H1 (cell line): Measurements from ENCODE around the gene ADAMTS6. TPM values are rescaled to one million over a fixed set of nuclear protein-coding genes. Genes with fewer than 3 reads are reported as not detected.

Source experiments
- CTCF ChIA-PET: fragments of 300-600 bp; sonication (Branson Sonifier 250); formaldehyde crosslinking; loops from one replicate; lab custom pipeline; 2021; ENCODE audit not compliant: partially characterized antibody; lab: Charles Lee
- POLR2A ChIA-PET: fragments of 300-600 bp; sonication (Branson Sonifier 250); formaldehyde crosslinking; loops from one replicate; lab custom pipeline; 2021; ENCODE audit warnings: inconsistent platforms; ENCODE audit not compliant: partially characterized antibody; lab: Charles Lee
- DNase-seq, 2 experiments: peaks; one replicate each; pipeline versions ENCODE4 v3.0.0 to v3.0.0-alpha.2; 2010 to 2022; ENCODE audit warnings: low spot score in 2 of 2, low read depth in 1 of 2, mixed read lengths in 1 of 2
- FAIRE-seq: peaks from 2 replicates; lab custom pipeline; 2011; peaks lifted over from hg19 to GRCh38; lab: Jason Lieb, UNC
- H2AFZ ChIP-seq: 2 replicates; pipeline ENCODE4 v1.8.1; 2012; ENCODE audit warnings: low read length, inconsistent platforms
- H2AK5ac ChIP-seq: 2 replicates; pipeline ENCODE4 v1.6.1; 2013; ENCODE audit warnings: low read depth, low read length
- H2BK120ac ChIP-seq: replicated peaks from 2 replicates; pipeline ENCODE3; 2013; ENCODE audit warnings: low read depth, low read length, inconsistent platforms
- H2BK12ac ChIP-seq: 2 replicates; pipeline ENCODE4 v1.6.1; 2013; ENCODE audit warnings: low read depth, low read length
- H2BK15ac ChIP-seq: 2 replicates; pipeline ENCODE4 v1.6.1; 2013; ENCODE audit warnings: low read length
- H2BK20ac ChIP-seq: 2 replicates; pipeline ENCODE4 v1.6.1; 2013; ENCODE audit warnings: low read length
- H2BK5ac ChIP-seq: 2 replicates; pipeline ENCODE4 v1.6.1; 2013; ENCODE audit warnings: low read depth, low read length
- H3K14ac ChIP-seq: 2 replicates; pipeline ENCODE4 v1.6.1; 2013; ENCODE audit warnings: inconsistent platforms; ENCODE audit not compliant: insufficient read length
- H3K18ac ChIP-seq: 2 replicates; pipeline ENCODE4 v1.6.1; 2013; ENCODE audit warnings: low read length; ENCODE audit errors: extremely low read depth
- H3K23ac ChIP-seq: 2 replicates; pipeline ENCODE4 v1.6.1; 2013; ENCODE audit warnings: inconsistent platforms; ENCODE audit not compliant: insufficient read length
- H3K23me2 ChIP-seq: 2 replicates; pipeline ENCODE4 v1.6.1; 2013; ENCODE audit warnings: low read depth, low read length
- H3K27ac ChIP-seq: 2 replicates; pipeline ENCODE4 v1.6.1; 2011; ENCODE audit warnings: low read depth, low read length, inconsistent platforms
- H3K27me3 ChIP-seq, 4 experiments: replicated peaks in 1 of 4; 1 replicate in 1 of 4; 2 replicates in 3 of 4; pipeline versions ENCODE4 v1.6.1 to v1.8.1; 2011 to 2013; ENCODE audit warnings: low read length in 3 of 4, mild to moderate bottlenecking in 3 of 4, inconsistent platforms in 2 of 4, mixed read lengths in 2 of 4, moderate library complexity in 1 of 4; ENCODE audit not compliant: control insufficient read depth in 3 of 4, insufficient read depth in 3 of 4; ENCODE audit errors: extremely low read depth in 1 of 4
- H3K36me3 ChIP-seq, 4 experiments: 2 replicates each; pipeline versions ENCODE4 v1.6.1 to v1.8.1; 2011 to 2013; ENCODE audit warnings: mild to moderate bottlenecking in 4 of 4, low read length in 3 of 4, moderate library complexity in 2 of 4, control low read depth in 1 of 4, inconsistent platforms in 1 of 4; ENCODE audit not compliant: insufficient read depth in 4 of 4, control insufficient read depth in 2 of 4
- H3K4ac ChIP-seq: replicated peaks from 2 replicates; pipeline ENCODE3; 2013; ENCODE audit warnings: low read length, low read depth, mixed read lengths, inconsistent platforms; ENCODE audit not compliant: insufficient read length
- H3K4me1 ChIP-seq, 4 experiments: replicated peaks in 1 of 4; 1 replicate in 1 of 4; 2 replicates in 3 of 4; pipeline versions ENCODE4 v1.6.1 to v1.8.1; 2011 to 2013; ENCODE audit warnings: low read length in 3 of 4, inconsistent platforms in 2 of 4, mixed read lengths in 1 of 4; ENCODE audit not compliant: insufficient read depth in 4 of 4, control insufficient read depth in 3 of 4
- H3K4me2 ChIP-seq, 2 experiments: 2 replicates each; pipeline versions ENCODE4 v1.6.1 to v1.8.1; 2011 to 2013; ENCODE audit warnings: low read depth in 2 of 2, low read length in 2 of 2, control low read depth in 1 of 2, inconsistent platforms in 1 of 2, mild to moderate bottlenecking in 1 of 2; ENCODE audit not compliant: insufficient read depth in 1 of 2
- H3K4me3 ChIP-seq, 4 experiments: fragments of 200-600, 300-600 bp in 1 of 4; sonication (generic), shearing (Covaris generic), sonication (Bioruptor Twin) in 1 of 4; 2 replicates each; pipeline versions ENCODE4 v1.5.1 to v1.8.1; 2011 to 2016; ENCODE audit warnings: low read length in 4 of 4, low read depth in 3 of 4, control low read depth in 2 of 4, inconsistent platforms in 2 of 4, mild to moderate bottlenecking in 2 of 4, mixed read lengths in 1 of 4, moderate library complexity in 1 of 4; ENCODE audit not compliant: insufficient read depth in 2 of 4; ENCODE audit errors: extremely low read depth in 1 of 4
- H3K56ac ChIP-seq: replicated peaks from 2 replicates; pipeline ENCODE3; 2013; ENCODE audit warnings: low read depth, mild to moderate bottlenecking, mixed read lengths, low read length, inconsistent platforms; ENCODE audit not compliant: insufficient read length
- H3K79me1 ChIP-seq: 2 replicates; pipeline ENCODE4 v1.6.1; 2013; ENCODE audit warnings: low read depth, low read length, control low read depth
- H3K79me2 ChIP-seq, 2 experiments: 2 replicates each; pipeline versions ENCODE4 v1.6.1 to v1.8.1; 2012 to 2013; ENCODE audit warnings: low read length in 2 of 2, mild to moderate bottlenecking in 2 of 2, inconsistent platforms in 1 of 2; ENCODE audit not compliant: insufficient read depth in 2 of 2, control insufficient read depth in 1 of 2
- H3K9ac ChIP-seq, 4 experiments: replicated peaks in 1 of 4; 1 replicate in 1 of 4; 2 replicates in 3 of 4; pipeline versions ENCODE4 v1.6.1 to v1.8.1; 2011 to 2013; ENCODE audit warnings: low read depth in 3 of 4, low read length in 3 of 4, control low read depth in 2 of 4, mild to moderate bottlenecking in 2 of 4, moderate library complexity in 2 of 4, inconsistent platforms in 1 of 4; ENCODE audit errors: extremely low read depth in 1 of 4
- H3K9me3 ChIP-seq, 2 experiments: 2 replicates each; pipeline versions ENCODE4 v1.6.1 to v1.8.1; 2012 to 2013; ENCODE audit warnings: mild to moderate bottlenecking in 2 of 2, moderate library complexity in 2 of 2, control low read depth in 1 of 2, inconsistent platforms in 1 of 2, low read depth in 1 of 2, low read length in 1 of 2, mixed read lengths in 1 of 2; ENCODE audit not compliant: insufficient read depth in 2 of 2
- H4K20me1 ChIP-seq, 2 experiments: replicated peaks in 1 of 2; 2 replicates each; pipeline versions ENCODE3 to v1.8.1; 2011 to 2013; ENCODE audit warnings: inconsistent platforms in 2 of 2, low read length in 2 of 2, mild to moderate bottlenecking in 1 of 2; ENCODE audit not compliant: insufficient read depth in 2 of 2, control insufficient read depth in 1 of 2
- H4K5ac ChIP-seq: 2 replicates; pipeline ENCODE4 v1.6.1; 2013; ENCODE audit warnings: low read length, low read depth, mixed read lengths, inconsistent platforms; ENCODE audit not compliant: insufficient read length
- H4K8ac ChIP-seq: 2 replicates; pipeline ENCODE4 v1.8.0; 2013; ENCODE audit warnings: mild to moderate bottlenecking, moderate library complexity, low read length, inconsistent platforms; ENCODE audit not compliant: insufficient read depth; ENCODE audit errors: extremely low read depth
- H4K91ac ChIP-seq: replicated peaks from 2 replicates; pipeline ENCODE3; 2013; ENCODE audit warnings: low read length, mixed read lengths, inconsistent platforms; ENCODE audit not compliant: insufficient read length
- ATF3 ChIP-seq: IDR thresholded peaks from 2 replicates; pipeline ENCODE4 v1.6.1; 2011; ENCODE audit warnings: low read depth, mild to moderate bottlenecking, low read length; ENCODE audit not compliant: insufficient read depth
- BCL11A ChIP-seq, 2 experiments: IDR thresholded peaks; one replicate each; pipeline ENCODE4 v1.6.1; 2011; ENCODE audit warnings: low read depth in 2 of 2, low read length in 2 of 2, mild to moderate bottlenecking in 2 of 2
- CTCF ChIP-seq, 3 experiments: IDR thresholded peaks; 1 replicate in 2 of 3; 2 replicates in 1 of 3; pipeline versions ENCODE4 v1.5.1 to v1.6.1; 2011; ENCODE audit warnings: low read length in 3 of 3, mild to moderate bottlenecking in 3 of 3, inconsistent platforms in 2 of 3, low read depth in 1 of 3, moderate library complexity in 1 of 3; ENCODE audit not compliant: insufficient read depth in 1 of 3; ENCODE audit errors: control extremely low read depth in 1 of 3
- E2F6 ChIP-seq: IDR thresholded peaks from 2 replicates; pipeline ENCODE4 v1.6.1; 2012; ENCODE audit warnings: inconsistent platforms
- KDM1A ChIP-seq: fragments of 200-600, 300-600 bp; sonication (generic); IDR thresholded peaks from 2 replicates; pipeline ENCODE4 v1.7.1; 2016; ENCODE audit warnings: mild to moderate bottlenecking, low read length, borderline replicate concordance
- SP1 ChIP-seq: IDR thresholded peaks from 2 replicates; pipeline ENCODE4 v1.6.1; 2011; ENCODE audit warnings: low read depth, low read length
- TAF7 ChIP-seq: optimal IDR thresholded peaks from 2 replicates; pipeline ENCODE3; 2011; ENCODE audit warnings: low read depth, mild to moderate bottlenecking, inconsistent platforms, low read length, moderate library complexity, borderline replicate concordance
- TBP ChIP-seq: IDR thresholded peaks from 2 replicates; pipeline ENCODE4 v1.6.1; 2011; ENCODE audit warnings: low read depth, low read length, improper control_type of control experiment
- WGBS, 2 experiments: shearing (Covaris generic) in 1 of 2; methylation state at CpG; one replicate each; pipeline versions ENCODE4 v1.1.6 to v1.1.7; 2013 to 2015; ENCODE audit warnings: low lambda C conversion rate in 2 of 2, mixed read lengths in 2 of 2, inconsistent platforms in 1 of 2, low coverage in 1 of 2, missing lambda C conversion rate in 1 of 2; ENCODE audit not compliant: insufficient replicate concordance in 2 of 2, insufficient coverage in 1 of 2, insufficient read length in 1 of 2; ENCODE audit errors: extremely low coverage in 1 of 2, missing lambda C conversion rate in 1 of 2; 5-methylcytosine and 5-hydroxymethylcytosine counted together
- polyA plus RNA-seq, 7 experiments: library from polyadenylated mRNA; depleted of rRNA in 3 of 7; stranded (reverse) in 5 of 7; unstranded in 2 of 7; fragments of >200 nt in 5 of 7; fragments of 200-250 nt in 2 of 7; gene quantifications; 1 replicate in 5 of 7; 2 replicates in 1 of 7; 4 replicates in 1 of 7; pipeline versions ENCODE4 v1.2.1 to v1.2.3, GENCODE V29; 2011 to 2013; ENCODE audit warnings: missing spikeins in 2 of 7, mixed read lengths in 2 of 7
- total RNA-seq: library from RNA; stranded (reverse); fragmentation: NEBNext Ultra II Directional; extraction: Animal tissue kit (Norgen Biotek cat#: 25700); gene quantifications from 2 replicates; pipeline ENCODE4 v1.2.1, GENCODE V29; 2021

ADAMTS6 gene
- total and polyA plus RNA-seq, 2 of the 8 experiments (the other 6 are each of a cell fraction or from before 2014, with no cell fraction given) = 0.74 to 2.4 TPM

GRCh38 chr5:65127161-65127901 is 354.4 kb downstream of the ADAMTS6 start:
- CTCF ChIA-PET = interaction anchor here (0.6 to 0.7 kb wide), 2 partner anchors 187 to 356 kb away, joined by 3 read pairs; no protein-coding TSS in a partner anchor
- TF ChIP-seq SP1 = no peak
- TF ChIP-seq BCL11A (IDR thresholded peaks at IDR 0.05; ENCODE audit: low read depth in 2 of 2, low read length in 2 of 2) = no peak
- no peak for TF ChIP-seq ATF3
- no peak for TF ChIP-seq TBP
- no peak for TF ChIP-seq E2F6
- no peak for TF ChIP-seq CTCF (IDR thresholded peaks at IDR 0.05; ENCODE audit: control extremely low read depth in 1 of 3, insufficient read depth in 1 of 3, low read depth in 1 of 3, low read length in 3 of 3)
- no peak for TF ChIP-seq KDM1A
- no peak for TF ChIP-seq TAF7

More at GRCh38 chr5:65127161-65127901, 354.4 kb downstream of the ADAMTS6 start:
- POLR2A ChIA-PET = interaction anchor here (1.6 kb wide), 1 partner anchor 24 kb away, joined by 9 read pairs; no protein-coding TSS in a partner anchor
- Histone ChIP-seq H2AK5ac (no peak overlapping the region), H3K18ac (no peak overlapping the region), H3K4ac (no peak overlapping the region), H3K9ac (no peak overlapping the region), H2AFZ (no peak overlapping the region), H3K27ac (no peak overlapping the region), H3K27me3 (no peaks in the 10 kb centered on the region), H2BK15ac (no peak overlapping the region), H3K79me2 (no peaks in the 10 kb centered on the region), H3K4me1 (peaks cover 0 to 6% (median 0%) of the 10 kb centered on the region in 4 experiments; a peak in 2 of 7 replicates), H3K9me3 (no peaks in the 10 kb centered on the region), H3K23ac (no peak overlapping the region), H2BK12ac (no peak overlapping the region), H3K56ac (no peak overlapping the region), H3K79me1 (no peaks in the 10 kb centered on the region), H3K36me3 (no peaks in the 10 kb centered on the region), H4K8ac (no peak overlapping the region), H3K4me2 (no peak overlapping the region), H3K4me3 (no peak overlapping the region), H2BK20ac (no peak overlapping the region), H4K20me1 (no peaks in the 10 kb centered on the region), H2BK120ac (no peak overlapping the region), H3K14ac (no peak overlapping the region), H4K5ac (no peak overlapping the region), H3K23me2 (no peaks in the 10 kb centered on the region), H2BK5ac (no peak overlapping the region), H4K91ac (no peak overlapping the region)
- FAIRE-seq (no peak), DNase-seq (peak in 1 of 2 experiments; percentile 11)
- 92% methylated on average over 10 of the region's 10 CpGs; no CpG with 5 or more reads in 1 of the 2 experiments for WGBS, 2 experiments
